HG02623 (cell line): ENCODE results near the gene TTF1.

Experiments used
- ATAC-seq: cut with Tn5 transposase; IDR thresholded peaks from one replicate; pipeline ENCODE4 v1.9.1; 2021; ENCODE audit warnings: moderate library complexity; ENCODE audit not compliant: unreplicated experiment

The TTF1 gene

DNA sequence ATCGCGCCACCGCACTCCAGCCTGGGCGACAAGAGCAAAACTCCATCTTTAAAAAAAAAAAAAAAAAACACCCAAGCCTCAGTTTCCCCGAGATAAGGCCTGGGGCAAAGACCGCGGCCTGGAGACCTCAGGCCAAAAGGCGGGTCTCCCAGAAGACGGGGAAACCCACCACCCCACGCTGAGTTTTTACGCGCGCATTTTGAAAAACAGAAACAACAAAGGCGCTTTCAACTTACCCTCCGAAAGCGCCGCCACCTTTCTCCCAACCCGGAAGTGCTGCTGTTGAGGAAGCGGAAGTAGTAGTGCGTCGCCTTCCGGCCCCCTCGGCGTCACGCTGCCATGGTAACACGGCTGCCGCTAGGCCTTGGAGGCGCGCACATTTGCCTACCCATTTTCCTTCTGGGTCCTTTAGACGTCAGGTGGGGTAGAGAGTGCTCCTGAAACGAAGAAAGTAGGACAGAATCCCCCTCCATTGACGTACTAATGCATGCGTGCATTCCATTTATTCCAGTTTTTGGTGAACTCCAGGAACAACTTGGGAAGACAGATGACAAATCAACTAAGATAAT is at the start of gene TTF1:
Gene TTF1 (minus strand): TSS at position 287 of the 569 bp plus-strand sequence. CDS start 4,019 bp downstream, outside the sequence.
- ATAC-seq: peak; percentile 75

GRCh38 chr9:132456241-132456640 is 49.6 kb upstream of the TTF1 start:
- ATAC-seq: no peak

- ATAC-seq: no peak
These were observed 44.6 kb upstream of the TTF1 start for GRCh38 chr9:132451276-132451675.

DNA sequence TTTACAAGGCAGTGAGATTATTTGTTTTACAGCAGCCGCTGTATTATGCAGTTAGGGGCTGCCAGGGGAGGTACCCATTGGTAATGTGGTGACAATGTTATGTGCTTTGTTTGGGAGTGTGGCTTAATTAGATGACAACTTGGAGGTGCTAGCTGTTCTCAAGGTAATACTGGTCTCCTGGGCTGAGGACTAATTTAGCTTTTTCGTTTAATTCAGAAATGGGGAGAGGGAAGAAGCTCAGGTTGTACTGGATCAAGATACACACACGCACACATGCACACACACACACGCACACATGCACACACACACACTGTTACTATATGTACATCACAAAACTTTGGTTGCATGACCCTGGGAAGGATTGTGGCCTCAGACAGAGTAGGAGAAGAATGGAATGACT is 41.3 kb upstream of the TTF1 start:
- ATAC-seq: no peak

DNA sequence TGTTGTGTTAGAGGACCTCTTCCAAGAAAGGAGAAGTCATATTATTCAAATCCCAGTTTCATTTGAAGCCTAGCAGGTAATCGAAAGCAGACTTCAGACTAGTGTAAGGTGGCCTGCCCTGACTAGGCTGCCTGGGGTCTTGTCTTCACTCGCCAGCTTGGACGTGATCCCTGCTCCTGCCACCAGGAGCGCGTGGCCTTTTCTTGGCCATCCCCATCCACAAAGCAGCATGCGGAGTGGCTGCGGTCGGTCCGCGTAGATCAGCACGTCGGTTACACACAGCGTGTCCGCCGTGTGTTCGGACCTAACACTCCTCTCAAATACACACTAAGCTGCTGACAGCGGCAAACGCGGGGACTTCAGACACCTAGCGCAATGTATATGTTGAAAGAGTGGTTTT is 40.7 kb upstream of the TTF1 start:
- ATAC-seq: no peak

GRCh38 chr9:132446887-132447286 is 40.2 kb upstream of the TTF1 start:
- ATAC-seq: no peak

- ATAC-seq: no peak
These were observed 37.4 kb upstream of the TTF1 start for GRCh38 chr9:132443951-132444607.

- no peak for ATAC-seq
These were observed 34.8 kb upstream of the TTF1 start for GRCh38 chr9:132441404-132441803.

DNA sequence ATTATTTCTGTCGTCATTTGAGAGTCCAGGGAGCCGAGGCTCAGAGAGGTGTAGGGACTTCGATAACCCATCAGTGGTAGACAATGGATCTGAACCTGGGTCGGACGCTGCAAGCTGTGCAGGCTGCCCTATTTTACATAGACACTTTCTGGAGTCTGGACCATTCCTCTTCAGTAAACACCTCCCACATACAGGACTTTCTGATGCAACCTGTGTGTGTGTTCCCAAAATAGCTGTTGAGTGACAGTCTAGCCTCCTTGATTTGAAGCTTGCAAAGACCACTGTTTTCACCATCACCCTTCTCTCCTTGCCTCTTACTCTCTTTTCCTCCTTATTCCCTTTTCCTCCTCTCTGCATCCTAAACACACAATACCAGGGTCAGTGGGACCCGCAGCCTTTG is 34.1 kb upstream of the TTF1 start:
- no peak for ATAC-seq

DNA sequence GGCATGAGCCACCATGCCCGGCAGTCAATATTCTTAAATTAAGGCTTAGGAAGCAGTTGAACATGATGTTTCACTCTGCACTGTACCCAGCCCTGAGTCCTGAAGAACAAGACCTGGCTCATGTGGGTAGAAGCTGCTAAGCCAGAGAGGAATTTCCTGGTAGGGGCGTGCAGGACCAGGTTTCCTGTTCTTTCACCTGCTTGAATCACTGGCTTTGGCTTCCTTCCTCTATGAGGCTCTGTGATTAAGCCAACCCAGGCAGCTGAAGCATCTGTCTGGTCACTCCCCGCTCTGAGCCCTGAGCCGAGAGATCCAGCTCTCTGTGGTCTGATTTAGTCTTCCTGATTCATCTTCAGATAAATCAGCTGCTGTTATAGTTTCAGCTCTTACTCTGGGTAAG is 32.5 kb upstream of the TTF1 start:
- ATAC-seq: no peak

- ATAC-seq: no peak
These were observed 28.2 kb upstream of the TTF1 start for GRCh38 chr9:132434881-132435280.

DNA sequence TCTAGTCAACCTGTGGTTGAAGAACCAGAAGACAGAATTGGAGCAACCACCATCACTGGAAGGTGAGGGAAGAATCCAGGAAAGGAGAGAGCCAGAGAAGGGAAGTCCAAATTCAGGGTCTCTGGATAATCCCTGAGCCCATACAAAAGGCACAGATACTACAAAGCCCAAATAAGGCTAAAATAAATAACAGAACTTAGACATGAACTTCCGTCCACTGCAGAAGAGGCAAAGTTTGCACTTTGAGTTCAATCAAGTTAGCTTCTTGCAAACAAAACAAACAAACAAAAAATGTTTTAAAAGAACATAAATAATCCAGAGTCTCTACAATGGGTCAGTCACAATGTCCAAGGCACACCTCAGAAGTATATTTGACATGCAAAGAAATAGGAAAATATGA is 24.4 kb upstream of the TTF1 start:
- no peak for ATAC-seq

GRCh38 chr9:132426639-132427414 is 20.2 kb upstream of the TTF1 start:
- no peak for ATAC-seq

DNA sequence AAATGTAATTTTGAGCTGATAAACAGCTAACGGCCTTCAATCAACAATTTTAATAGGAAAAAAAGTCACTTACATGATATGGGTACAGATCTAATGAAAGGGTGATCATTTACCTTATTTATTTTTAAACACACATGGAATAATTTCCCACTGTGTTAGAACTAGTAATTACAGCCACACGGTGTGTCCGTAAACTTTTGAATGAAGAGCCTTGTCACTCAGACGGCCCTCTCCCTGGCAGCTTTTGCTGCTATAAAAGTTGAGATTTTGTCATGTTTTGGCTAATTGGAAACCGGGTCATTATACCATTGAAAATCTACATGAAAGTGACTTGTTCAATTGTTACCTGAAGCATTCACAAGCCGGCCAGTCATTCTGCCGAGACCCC is 19.0 kb upstream of the TTF1 start:
- ATAC-seq: no peak

- ATAC-seq: no peak
These were observed 18.4 kb upstream of the TTF1 start for GRCh38 chr9:132424857-132425674.

GRCh38 chr9:132423503-132423902 is 16.9 kb upstream of the TTF1 start:
- no peak for ATAC-seq

DNA sequence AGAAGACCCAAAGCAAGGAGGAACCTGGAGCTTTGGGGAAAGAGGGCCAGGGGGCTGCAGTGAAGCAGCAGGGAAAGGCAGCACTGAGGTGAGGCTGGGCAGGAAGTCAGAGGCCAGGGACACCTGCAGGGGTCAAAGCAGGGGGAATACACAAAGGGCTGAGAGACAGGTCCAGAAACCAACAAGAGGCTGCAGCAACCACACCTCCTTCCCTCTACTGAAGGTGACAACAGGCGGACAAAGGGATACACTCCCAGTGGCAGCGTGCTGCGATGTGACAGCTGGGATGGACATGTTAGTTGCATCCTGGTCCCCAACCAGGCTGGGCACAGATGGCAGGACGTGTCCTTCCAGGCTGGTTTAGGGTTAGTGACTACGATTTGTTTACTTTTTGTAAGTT is 15.9 kb upstream of the TTF1 start:
- ATAC-seq: no peak

- ATAC-seq: no peak
These were observed 12.2 kb upstream of the TTF1 start for GRCh38 chr9:132418726-132419363.

- no peak for ATAC-seq
These were observed 8.5 kb upstream of the TTF1 start for GRCh38 chr9:132415181-132415580.

GRCh38 chr9:132414731-132415130 is 8.1 kb upstream of the TTF1 start:
- ATAC-seq: no peak

GRCh38 chr9:132413926-132414325 is 7.3 kb upstream of the TTF1 start:
- ATAC-seq: no peak
